ENCODE data around the gene LRP2.
"Not testable (repeated sequence)": the region's sequence is repeated elsewhere in the genome, so short reads cannot be mapped to it uniquely, and the experiment has no call there.

The LRP2 gene

DNA sequence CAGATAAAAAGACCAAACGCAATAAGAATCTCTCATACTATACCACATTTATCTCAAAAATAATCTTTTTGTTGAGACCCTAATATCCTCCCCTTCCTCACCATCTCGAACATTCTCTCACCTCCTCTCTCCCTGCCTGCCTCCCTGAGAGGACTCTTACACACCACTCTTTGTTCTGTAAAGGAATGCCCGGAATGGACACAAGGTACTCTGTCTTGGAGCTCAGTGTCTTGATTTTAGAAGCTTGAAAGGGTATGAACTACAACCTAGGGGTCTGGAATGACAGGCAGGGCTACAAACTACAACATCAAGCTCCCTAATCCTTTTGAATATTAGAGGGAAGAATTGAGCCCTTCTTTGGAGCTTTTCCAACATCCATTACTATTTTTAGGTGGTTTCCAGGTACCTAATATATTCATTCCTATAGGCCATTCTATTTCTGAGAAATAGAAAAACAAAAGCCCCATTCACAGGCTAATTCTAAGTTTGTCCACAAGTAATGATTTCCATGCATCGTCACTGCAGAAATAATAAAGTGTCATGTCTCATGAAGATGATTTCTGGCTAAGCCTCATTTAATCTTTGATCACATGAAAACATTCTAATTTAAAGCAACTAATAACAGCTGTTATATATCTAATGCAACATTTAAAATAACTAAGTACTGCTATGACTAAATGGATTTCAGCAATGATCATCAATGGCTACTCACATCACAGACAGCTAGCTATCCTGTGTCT lies 60.6 kb downstream of the LRP2 start:
- DNase-seq (ENCODE audit: low read depth): no peak

DNA sequence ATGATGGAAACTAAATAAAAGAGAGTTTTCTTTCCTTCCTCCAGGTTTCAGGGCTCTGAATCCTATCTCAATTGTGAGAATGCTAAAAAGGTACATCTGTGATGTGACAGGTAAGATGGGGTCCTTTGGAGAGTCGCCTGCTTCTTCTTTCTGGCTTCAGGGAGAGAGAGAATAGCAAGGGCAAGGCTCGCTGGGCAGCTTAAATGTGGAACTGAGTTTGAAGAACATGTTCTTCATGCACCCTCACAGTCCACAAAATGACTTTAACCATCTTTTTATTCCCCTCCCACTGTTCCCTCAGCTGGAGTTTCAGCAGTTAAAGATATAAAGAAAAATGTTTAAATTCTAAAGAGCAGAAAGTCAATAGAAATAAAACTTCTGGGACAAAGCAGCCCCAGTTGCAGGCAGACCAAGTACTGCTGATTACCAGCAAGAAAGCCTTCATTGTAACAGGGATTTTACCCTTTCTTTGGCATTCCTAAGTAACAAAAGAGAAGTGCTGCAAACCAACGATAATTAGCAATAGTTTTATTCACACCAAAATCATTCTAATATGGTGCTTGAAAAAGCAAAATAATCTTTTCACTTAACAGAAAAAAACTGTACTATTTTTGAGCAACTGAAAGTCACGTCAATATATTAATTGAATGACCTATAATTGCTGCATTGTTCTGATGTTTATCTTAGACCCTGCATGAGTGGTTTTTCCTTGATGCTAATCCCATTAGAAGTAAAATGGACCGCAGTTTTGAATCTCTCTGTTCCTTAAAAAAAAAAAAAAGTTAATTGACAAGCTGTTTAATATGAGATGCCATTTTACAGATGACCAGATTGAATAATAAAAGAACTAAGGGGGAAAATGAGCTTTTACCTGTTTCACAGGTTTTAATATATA lies 61.5 kb downstream of the LRP2 start:
- DNase-seq (ENCODE audit: low read depth): no peak

DNA sequence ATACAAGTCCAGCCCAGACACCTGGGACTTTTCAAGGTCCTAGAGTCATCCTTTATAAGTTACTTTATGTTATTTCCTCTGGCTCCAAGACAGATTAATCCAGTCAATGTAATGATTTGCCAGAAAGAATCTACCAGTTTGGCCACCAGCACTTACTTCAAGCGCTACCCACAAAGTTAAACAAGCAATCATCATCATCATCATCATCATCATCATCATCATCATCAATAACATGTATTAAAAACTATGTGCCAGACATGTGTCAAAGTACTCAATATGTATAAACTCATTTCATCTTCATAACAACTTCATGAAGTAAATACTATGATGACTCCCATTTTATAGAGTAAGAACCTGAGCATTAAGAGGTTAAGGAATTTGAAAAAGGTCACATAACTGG lies 64.3 kb downstream of the LRP2 start:
- no peak for DNase-seq (ENCODE audit: low read depth)

DNA sequence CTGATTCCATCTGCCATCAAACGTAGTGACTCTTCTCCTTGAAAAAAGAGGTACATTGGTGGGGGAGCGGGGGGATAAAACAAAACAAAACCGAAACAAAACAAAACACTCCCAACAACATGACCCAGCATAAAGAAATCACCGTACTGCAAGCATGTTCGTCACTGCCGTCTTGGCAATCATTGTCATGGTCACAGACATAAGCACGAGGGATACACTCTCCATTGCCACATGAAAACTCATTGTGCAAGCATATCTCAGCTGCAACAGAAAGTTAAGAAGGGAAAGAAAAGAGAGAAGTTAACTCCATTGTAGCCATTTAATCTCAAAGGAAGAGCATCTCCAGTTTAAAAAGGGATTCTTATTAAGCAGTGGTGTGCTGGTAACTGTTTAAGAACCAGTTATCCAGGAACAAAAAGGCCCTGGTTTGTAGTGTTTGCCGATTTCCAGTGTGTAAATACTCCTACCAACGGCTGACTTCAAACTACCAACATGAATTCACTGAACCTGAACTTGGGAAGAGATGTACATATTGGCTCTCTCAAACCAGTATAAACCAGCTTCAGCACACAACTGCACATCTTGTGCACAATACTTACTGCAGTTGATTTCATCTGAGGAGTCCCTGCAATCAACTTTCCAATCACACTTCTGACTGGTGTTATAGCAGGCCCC lies 68.2 kb downstream of the LRP2 start:
- no peak for DNase-seq (ENCODE audit: low read depth)

DNA sequence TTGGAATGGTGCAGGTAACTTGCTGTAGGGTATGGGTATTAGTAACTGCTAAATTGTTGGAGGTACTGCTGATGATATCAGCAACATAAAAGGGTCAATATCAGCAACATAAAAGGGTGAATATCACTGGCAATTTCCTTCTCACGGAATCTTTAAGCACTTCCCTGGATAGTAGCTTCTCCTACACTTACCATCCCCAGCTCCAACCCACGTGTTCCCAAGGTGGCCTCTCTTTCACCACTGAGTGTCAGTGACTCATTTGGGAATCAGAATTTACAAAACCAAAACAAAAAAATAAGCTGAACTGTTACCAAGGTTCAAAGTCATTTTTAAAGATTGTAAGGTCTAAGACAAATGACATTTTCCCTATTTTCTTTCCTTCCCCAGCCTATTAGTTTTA lies 70.8 kb downstream of the LRP2 start:
- DNase-seq (ENCODE audit: low read depth): no peak

DNA sequence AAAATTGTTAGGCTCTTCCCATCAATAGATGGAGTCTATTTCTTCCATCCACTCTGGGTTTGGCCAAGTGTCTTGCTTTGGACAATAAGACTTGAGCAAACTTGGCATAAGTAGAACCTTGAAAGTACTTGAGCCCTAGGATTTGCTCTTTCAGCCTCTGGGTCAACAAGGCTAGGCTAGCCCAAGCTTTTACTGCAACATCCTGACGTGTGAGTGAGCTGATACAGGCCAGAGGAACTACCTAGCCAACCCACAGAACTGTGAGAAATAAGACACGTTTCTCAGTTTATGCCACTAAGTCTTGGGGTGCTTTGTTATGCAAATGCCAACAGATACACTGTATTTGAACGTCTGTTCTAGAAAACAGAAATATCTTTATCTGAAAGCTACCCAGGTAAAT lies 71.9 kb downstream of the LRP2 start:
- DNase-seq (ENCODE audit: low read depth): no peak

DNA sequence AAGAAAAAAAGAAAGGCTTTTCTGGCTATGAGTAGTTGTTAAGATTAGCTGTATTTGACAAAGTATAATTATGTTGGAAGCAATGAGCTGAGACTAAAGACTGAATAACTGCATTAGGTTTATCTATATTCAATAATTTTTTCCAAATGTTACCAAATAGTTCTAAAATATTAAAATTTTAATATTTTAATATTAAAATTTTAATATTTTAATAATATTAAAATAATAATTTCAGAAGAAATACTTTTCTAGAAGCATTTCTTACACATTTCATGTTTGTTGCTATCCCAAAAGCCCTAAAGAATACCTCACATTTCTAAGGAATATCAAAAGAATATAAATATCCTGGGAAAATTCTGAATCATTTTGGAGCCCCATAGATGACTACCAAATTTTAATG lies 74.7 kb downstream of the LRP2 start:
- no peak for DNase-seq (ENCODE audit: low read depth)

DNA sequence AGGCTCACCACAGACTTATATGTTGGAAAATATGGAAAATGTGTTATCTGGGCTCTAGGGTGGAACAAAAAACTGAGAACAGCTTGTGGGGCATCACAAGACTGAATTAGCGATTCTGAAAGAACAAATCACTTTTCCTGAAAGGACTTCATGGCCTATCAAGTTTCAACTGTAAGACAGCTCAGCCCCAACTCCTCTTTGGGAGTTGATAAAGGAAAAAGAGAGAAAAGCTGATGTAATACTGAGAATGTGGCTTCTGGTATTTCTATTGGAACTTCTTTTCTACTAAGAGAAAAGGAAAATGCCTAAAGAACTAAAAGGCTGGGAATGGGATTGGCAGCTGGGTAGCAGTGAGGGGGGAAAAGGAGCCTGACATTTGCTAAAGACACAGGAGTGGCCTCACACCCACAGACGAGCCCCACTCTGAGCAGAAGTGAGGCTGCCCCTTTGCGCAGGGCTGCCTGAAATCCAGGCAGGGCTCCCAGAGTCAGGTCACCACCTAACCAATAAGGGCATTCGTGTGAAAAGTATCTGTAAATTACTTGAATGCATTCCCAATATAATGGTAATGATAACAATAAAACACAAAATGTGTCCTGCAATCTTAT lies 75.6 kb downstream of the LRP2 start:
- no peak for DNase-seq (ENCODE audit: low read depth)

DNA sequence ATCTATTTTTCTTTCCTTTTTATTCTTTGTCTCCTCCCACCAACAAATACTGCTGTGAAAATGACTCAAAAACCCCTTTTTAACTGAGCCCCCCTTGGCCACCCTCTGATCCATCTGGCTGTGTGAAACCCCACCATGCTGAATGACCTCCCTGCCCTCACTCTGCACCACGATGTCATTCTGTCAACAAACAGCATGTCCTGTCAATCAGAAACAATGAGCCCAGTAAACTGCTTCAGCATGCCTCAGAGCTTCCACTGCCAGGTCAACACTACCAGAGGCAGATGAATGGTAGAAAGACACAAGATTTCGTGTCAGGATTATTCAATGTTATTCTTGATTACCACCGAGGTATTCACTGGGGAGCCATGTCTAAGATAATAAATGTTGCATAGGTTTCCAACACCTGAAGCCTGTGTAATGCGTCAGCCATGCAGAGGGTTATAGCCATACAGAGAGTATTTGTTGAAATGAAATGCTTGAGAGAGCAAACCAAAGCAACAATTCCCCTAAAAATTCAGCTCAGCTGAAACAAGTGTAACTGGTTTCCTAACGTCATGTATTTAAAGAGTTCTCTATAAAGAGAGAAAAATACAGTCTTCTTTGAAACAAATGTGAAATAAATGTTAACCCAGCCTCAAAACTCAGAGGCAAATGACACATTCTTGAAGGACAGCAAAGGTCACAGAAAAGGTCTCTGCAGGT lies 76.7 kb downstream of the LRP2 start:
- no peak for DNase-seq (ENCODE audit: low read depth)

DNA sequence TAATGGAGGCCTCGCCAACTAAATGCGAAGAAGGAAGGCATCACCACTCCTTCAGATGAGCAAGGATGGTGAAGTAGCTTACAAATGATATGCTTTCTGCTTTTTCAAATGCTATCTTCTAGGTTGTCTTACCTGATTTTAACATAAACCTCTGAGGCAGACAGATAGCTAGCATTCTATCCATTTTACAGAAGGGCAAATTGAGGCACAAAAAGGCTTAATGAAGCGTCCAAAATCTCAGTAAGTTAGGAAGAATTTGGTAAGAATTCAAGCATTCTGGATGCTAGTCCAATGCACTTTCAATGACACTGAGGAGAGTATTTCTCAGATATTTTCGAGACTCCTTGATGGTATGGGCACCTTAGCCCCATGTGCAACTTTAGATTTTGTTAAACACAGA lies 81.8 kb downstream of the LRP2 start:
- DNase-seq (ENCODE audit: low read depth): no peak

DNA sequence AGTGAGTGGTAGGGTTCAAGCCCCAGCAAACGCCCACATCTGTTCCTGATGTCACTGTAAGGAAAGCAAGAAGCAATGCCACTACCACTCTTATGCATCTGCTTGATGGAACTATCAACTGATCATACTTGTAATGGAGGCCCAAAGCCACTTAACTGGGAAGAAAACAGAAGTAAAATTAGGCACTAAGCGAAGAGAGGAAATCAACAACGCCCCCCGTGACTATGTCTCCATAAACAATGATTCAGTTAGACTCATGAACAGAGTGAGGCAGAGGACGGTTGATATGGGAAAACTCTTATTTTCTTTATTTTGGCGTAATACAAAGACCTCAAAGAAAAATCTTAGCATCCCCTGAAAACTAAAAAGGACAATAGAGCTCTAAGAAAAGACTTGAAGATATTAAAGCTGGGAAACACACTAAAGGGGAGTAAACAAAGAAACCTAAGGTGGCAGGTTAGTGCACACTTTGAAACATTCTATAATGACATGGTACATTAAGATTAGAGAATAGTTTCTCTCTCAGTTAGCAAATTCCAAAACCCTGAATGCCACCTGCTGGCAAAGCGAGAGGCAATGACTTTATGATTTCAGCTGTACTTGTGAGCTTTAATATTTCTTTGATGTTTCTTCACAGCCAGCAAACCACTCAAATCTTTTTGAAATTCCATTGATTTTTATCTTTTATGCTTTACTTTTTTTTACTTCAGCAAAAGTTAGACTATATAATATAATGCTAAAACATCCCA lies 86.5 kb downstream of the LRP2 start:
- no peak for DNase-seq (ENCODE audit: low read depth)

DNA sequence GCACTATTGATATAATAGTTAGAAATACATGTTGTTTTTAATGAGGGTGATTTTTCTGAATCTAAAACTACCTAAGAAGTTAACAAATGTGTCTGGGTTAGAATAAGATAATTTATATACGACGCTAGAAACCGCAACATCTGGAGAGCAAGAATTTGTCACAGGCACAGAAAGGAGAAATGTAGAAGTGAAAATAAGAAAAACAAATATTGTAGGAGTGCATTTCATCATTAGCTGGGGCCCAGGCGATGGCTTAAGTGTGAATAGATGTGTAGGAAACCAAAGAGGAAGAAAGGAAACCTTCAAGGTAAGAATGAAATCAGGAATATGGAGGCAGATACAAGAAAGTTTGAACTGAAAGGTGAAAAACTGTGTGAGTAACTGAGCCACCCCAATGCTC lies 90.3 kb downstream of the LRP2 start:
- DNase-seq (ENCODE audit: low read depth): no peak

DNA sequence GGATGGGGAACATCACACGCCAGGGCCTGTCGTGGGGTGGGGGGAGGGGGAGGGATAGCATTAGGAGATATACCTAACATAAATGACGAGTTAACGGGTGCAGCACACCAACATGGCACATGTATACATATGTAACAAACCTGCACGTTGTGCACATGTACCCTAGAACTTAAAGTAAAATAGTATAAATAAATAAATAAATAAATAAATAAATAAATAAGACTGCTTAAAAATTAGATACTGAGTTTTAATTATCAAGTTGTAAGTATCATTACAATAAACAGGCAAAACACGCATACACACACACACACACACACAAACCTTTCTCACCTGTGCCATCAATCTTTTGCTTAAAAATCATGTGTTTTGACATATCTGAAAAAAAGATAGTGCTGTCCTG lies 91.8 kb downstream of the LRP2 start:
- not testable (repeated sequence) for DNase-seq (ENCODE audit: low read depth)

DNA sequence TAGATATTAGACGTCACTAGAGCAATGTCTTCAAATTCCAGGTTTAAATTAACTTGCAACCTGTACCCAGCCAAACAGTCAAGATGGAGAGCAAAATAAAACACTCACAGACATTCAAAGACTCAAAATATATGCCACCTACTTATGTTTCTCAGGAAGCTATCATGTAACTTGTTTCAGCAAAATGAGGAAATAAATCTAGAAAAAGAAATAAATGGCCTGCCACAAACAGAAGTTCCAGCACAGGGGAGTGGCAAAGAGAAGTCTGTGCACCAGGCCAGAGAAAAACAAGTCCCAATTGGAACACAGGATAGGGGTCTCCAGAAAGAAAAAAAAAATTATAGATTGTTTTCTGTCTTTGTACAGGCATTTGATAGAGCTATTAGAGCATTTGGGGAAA lies 96.7 kb downstream of the LRP2 start:
- DNase-seq (ENCODE audit: low read depth): no peak

DNA sequence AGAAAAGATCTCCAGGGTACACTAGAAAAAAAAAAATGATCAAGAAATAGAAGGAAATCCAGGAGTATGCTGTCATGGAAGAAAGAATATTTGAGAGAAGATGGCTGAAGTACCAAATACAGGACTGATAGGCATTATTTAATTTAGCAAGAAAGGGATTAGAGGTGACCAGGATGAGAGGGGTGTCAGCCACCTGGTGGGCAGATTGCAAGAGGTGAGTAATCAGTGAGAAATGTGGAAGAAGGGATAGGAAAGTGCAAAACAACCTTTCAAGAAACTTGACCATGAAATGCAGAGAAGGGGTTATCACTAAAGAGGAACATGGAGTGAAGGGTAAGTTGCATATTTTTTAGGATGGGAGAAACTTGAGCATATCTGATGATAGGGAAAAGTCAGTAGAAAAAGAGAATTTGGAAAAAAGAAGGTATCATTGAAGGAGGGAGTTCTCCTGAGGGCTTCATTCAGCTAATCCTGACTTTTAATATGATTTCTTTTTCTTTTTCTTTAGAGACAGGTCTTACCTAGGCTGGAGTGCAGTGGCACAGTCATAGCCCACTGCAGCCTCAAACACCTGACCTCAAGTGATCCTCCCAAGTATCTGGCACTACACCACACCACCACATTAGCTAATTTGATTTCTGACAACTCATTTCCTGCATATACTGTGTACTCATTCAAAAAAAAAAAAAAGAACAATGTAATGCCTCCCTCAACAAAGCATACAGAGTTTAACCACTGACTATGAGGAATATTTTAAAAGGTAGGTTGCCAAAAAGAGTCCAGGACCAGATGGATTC lies 101.3 kb downstream of the LRP2 start:
- DNase-seq (ENCODE audit: low read depth): no peak

DNA sequence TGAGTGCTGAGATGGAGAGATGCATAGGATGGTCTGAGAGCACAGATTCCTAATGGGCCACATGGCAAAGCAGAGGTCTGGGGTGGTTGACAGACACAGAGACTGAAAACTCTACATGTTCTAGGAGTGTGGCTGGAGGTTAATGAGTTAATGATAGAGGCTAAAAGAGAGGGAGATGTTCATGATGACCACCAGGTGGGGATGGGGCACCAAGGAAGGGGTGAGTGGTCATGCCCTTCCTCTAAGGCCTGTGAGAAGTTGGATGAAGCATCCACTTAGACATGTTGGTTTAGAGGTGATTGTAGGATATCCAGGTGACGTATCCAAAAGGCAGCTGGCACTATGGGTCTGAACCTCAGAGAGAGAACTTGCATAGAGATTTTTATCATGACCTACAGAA lies 102.1 kb downstream of the LRP2 start:
- no peak for DNase-seq (ENCODE audit: low read depth)

DNA sequence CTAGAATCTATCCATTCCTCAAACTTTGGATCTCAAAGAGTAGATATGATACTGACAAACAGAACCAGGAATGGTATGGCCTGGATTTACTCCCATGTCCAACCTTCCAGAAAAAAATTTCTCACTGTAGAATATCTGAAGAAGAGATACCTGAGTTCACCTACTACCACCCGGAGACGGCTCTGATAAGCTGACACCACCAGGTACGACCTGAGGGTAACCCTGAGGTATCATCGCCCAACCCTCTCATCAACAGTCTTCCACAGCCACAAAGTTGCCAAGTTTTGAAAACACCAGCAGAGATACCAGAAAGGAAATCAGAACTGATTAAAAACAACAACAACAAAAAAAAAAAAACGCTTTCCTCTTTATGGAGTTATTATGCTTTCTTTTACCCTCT lies 102.9 kb downstream of the LRP2 start:
- no peak for DNase-seq (ENCODE audit: low read depth)

DNA sequence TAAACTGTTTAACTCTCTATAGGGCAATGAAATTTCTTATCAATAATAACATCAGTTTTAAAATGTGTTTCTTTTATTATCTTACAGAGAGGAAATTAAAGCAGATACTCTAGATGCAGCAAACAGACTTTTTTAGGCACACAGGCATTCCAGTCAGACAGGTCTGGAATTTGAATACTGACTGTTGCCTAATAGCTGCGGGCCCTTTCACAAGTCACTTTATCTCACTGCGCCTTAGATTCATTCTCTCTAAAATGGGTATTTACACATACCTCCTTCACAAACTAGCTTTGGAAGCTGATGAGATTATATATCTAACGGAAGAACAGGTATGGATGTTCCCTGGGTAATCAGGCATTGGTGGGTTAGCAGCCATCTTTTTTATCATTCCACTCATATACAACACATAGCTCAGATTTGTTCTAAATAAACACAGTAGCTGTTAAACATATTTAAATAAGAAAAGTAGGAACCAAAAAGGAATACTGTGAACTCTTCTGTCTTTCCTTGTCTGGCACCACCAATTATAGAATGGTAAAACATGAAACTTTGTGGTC lies 104.2 kb downstream of the LRP2 start:
- DNase-seq (ENCODE audit: low read depth): no peak

DNA sequence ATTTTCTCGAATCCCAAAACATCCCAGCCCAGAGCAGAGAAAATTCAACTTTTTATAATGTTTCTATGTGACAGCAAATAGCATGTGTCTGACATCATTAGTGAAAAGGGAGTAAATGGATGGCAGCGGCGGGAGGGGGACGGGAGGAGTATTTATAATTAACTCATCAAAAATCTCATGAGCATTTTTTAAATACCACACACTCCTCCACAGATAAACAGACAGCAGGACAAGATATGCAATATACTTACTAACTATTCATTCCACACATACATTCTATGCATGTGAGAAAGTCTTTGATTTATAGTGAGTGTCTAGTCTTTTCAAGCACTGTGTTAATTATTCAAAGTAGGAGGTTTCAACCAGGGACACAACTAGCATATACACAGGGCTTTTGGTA lies 107.6 kb downstream of the LRP2 start:
- no peak for DNase-seq (ENCODE audit: low read depth)

DNA sequence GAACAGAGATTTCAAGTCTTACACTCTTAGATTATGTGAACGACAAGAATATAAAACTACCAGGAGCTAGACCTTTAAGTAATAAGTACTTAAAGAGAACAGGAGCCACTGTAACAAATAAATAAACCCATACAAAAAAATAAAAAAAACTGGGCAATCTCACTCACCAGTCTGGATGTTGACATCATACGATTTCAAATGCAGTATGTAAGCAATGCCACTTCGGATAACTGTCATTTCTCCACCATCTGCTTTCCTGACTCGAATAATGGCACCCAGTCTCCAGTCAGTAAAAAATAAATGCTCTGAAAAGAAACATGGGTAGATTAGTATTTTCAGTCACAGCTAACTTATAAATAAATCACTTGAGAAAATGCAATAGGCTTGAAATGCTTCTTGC lies 115.1 kb downstream of the LRP2 start:
- DNase-seq (ENCODE audit: low read depth): no peak
